ENCODE measurements around the gene IGFALS.

DNA sequence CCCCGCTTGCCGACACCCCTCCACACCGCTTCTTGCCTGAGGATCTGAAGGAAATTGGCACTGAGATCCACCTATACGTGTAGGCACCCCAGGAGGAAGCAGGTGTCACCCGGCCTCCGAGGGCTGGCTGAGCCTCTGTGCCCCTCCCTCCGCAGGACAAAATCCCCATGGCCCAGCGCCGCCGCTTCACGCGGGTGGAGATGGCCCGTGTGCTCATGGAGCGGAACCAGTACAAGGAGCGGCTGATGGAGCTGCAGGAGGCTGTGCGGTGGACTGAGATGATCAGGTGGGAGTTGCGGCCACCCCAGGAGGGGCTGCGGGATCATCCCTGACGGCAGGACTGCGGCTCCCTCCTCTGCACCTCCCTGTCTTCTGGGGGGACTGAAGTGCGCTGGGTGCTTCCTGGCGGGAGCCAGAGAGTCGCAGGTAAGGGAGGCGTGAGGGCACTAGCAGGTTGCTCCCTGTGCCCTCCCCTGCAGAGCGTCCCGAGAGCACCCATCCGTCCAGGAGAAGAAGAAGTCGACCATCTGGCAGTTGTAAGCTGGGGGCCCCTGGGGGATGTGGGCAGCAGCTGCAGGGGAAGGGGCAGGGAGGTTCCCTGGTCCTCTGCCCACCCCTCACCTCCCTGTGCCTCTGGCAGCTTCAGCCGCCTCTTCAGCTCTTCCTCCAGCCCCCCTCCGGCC lies 31.2 kb downstream of the IGFALS start:
- TF ChIP-seq, protein P1, sequence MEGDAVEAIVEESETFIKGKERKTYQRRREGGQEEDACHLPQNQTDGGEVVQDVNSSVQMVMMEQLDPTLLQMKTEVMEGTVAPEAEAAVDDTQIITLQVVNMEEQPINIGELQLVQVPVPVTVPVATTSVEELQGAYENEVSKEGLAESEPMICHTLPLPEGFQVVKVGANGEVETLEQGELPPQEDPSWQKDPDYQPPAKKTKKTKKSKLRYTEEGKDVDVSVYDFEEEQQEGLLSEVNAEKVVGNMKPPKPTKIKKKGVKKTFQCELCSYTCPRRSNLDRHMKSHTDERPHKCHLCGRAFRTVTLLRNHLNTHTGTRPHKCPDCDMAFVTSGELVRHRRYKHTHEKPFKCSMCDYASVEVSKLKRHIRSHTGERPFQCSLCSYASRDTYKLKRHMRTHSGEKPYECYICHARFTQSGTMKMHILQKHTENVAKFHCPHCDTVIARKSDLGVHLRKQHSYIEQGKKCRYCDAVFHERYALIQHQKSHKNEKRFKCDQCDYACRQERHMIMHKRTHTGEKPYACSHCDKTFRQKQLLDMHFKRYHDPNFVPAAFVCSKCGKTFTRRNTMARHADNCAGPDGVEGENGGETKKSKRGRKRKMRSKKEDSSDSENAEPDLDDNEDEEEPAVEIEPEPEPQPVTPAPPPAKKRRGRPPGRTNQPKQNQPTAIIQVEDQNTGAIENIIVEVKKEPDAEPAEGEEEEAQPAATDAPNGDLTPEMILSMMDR (IDR thresholded peaks at IDR 0.05): no peak
- TF ChIP-seq POLR2A (IDR thresholded peaks at IDR 0.05): no peak

All from Peyer's patch (tissue), 4 donors.